Measurements from ENCODE around the gene SIN3A.
"Not testable (repeated sequence)": the region's sequence is repeated elsewhere in the genome, so short reads cannot be mapped to it uniquely, and the experiment has no call there.

Gene SIN3A

DNA sequence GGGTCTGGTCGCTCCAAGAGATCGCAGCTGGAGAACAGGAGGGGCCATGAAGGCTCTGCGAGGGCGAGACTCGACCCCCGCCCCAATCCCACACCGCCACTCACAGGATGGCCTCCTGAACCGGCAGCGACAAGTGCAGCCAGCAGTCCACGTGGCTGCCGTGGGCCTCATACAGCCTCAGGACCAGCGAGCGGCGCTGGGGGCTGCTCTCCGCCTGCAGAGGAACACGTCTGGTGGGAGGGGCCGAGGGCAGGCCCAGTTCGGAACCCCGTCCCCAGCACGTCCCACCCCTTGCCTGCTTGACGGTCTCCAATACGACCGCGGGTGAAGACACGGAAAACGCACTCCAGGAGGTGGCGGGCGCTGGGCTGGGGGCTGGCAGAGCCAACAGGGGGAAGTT lies 95.5 kb downstream of the SIN3A start:
- DNase-seq: no peak

DNA sequence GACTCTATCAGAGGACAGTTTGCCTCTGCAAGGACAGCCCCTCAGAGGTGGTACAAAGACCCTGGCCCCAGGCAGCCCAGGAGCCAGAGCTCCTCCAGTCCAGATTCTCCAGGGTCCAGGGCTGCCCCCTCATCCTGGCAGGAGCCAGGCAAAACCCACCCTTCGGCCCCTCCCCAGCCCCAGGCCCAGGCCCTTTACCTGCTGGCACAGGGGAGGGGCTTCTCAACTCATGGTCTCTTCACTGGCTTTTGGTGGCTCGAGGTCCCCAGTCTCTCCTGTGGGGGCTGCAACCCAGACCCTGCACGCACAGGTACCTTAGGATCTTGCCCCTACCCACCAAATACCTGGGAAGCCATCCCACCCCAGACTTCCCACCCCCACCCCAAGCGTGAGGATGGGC lies 96.1 kb downstream of the SIN3A start:
- DNase-seq: no peak

- DNase-seq: no peak
Measured at GRCh38 chr15:75354454-75354853, 97.0 kb downstream of the SIN3A start.

DNA sequence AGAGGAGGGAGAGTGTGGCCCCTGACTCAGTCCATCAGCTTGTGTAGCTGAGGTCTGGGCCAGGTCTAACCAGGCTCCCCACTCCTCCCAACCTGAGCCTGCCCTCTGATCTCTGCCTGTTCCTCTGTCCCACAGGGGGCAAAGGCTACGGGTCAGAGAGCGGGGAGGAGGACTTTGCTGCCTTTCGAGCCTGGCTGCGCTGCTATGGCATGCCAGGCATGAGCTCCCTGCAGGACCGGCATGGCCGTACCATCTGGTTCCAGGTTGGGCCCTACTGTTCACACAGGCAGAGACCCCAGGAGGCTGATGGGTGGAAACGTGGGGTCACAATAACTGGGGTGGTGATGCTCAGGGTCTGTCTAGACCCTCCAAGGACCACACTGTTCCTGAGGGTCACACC lies 97.9 kb downstream of the SIN3A start:
- no peak for DNase-seq

- no peak for DNase-seq
Measured at GRCh38 chr15:75352186-75353080, 99.1 kb downstream of the SIN3A start.

- DNase-seq: no peak
Measured at GRCh38 chr15:75350601-75351361, 100.7 kb downstream of the SIN3A start.

- DNase-seq: peak in 3 of 5 experiments; percentile 57 to 98 (median 95)
Measured at GRCh38 chr15:75349851-75350588, 101.5 kb downstream of the SIN3A start.

- DNase-seq: not testable (repeated sequence)
Measured at GRCh38 chr15:75349351-75349669, 102.2 kb downstream of the SIN3A start.

DNA sequence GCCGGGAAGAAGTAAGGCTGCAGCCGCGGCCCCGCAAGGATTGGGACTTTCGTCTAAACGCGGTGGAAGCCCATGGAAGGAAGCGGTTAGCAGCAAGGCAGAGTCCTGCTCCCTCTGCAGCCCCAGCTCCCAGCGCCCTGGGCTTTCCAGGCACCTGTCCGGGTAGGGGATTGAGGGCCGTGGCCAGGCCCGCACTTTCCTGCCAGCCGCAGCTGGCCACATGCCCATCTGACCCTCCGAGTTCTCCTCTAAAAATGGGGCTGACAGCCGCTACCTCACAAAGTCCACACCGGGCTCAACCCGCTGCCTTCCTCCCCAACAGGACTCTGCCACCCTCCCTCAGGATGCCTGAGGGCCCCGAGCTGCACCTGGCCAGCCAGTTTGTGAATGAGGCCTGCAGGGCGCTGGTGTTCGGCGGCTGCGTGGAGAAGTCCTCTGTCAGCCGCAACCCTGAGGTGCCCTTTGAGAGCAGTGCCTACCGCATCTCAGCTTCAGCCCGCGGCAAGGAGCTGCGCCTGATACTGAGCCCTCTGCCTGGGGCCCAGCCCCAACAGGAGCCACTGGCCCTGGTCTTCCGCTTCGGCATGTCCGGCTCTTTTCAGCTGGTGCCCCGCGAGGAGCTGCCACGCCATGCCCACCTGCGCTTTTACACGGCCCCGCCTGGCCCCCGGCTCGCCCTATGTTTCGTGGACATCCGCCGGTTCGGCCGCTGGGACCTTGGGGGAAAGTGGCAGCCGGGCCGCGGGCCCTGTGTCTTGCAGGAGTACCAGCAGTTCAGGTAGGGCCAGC lies 102.7 kb downstream of the SIN3A start:
- DNase-seq: no peak

DNA sequence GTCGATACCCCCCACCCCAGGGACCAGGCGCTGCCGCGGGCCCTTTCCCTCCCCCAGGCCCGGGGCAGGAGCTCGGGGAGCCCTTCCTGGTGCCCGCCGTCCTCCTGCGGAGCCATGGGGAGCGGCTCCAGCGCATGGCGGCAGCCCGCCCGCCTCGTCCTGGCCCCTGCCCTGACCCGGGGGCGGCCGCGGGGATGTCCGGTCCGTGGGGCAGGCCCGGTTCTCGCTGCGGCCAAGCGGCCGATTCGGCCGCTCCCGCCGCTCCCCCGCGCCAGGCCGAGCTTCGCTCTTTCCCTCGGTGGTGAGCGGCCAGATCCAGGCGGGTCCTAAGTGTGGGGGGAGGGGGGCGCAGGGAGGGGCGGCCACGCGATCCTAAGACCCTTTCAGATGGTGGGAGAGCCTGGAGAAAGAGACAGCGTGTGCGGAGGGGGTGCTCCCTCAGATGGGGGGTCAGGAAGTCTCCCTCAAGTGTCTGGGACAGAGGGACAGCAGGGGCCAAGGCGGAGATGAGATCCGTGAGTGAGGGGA lies 103.4 kb downstream of the SIN3A start:
- no peak for DNase-seq

DNA sequence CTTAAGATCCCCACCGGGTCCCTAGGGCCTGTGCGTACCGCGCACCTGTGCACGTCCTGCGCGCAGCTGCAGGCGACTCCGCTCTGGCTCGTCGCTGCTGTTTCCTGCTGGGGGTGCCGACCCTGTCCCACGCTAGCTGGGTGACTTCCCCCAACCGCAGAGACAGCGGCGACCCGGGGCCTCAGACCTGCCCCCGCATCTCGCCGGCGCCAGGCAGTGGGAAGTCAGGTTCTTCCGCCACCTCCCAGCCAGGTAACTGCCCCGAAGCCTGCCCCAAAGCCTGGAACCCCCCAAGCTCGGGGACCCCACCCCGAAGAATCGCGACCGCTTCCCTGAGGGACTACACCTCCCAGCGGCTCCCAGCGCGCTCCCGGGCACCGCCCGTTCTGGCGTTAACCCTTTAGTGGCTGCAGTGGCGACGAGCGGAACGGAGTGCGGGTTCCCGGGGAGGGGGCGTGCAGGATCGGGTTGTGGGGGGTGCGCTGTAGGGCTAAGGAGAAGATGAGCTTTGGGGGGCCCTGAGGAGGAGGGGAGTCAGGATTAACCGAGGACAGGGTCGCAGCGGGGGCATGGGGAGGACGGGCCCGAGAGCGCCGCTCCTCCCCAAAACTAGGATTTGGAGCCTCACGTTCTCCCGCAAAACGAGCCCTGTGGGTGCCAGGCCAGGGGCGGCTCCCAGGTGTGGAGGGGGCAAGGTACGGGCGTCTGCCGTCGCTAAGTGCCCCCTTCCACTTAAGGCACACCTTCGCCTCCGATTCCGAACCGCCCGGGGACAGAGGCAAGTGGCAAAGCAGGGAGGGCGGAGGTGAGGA lies 104.1 kb downstream of the SIN3A start:
- peak in 4 of 5 experiments; percentile 22 to 75 (median 48) for DNase-seq

GRCh38 chr15:75346796-75347221 lies 104.7 kb downstream of the SIN3A start, which contains the start of gene NEIL1:
Gene NEIL1, plus strand, starts transcription at chr15:75347039. Its CDS starts 1,867 bp downstream, at chr15:75348906.
- no peak for DNase-seq

DNA sequence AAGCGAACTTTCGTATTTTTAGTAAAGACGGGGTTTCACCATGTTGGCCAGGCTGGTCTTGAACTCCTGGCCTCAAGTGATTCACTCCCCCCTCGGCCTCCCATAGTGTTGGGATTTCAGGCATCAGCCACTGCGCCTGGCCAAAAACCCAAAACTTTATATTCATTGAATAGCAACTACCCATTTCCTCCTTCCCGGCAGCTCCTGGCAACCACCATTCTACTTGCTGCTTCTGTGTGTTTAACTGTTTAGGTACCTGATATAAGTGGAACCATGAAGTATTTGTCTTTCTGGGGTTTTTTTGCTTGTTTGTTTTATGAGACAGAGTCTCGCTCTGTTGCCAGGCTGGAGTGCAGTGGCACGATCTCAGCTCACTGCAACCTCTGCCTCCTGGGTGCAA lies 107.5 kb downstream of the SIN3A start:
- DNase-seq: not testable (repeated sequence)

DNA sequence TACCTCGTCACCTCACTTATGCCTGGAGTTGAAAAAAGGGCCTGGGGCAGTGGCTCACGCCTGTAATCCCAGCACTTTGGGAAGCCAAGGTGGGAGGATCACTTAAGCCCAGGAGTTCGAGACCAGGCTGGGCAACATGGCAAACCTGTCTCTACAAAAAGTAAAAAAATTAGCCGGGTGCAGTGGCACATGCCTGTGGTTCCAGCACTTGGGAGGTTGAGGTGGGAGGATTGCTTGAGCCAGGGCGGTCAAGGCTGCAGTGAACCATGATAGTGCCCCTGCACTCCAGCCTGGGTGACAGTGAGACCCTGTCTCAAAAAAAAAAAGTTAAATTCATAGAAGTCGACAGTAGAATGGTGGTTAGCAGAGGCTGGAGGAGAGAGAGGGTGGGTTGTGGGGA lies 109.3 kb downstream of the SIN3A start:
- DNase-seq: no peak

DNA sequence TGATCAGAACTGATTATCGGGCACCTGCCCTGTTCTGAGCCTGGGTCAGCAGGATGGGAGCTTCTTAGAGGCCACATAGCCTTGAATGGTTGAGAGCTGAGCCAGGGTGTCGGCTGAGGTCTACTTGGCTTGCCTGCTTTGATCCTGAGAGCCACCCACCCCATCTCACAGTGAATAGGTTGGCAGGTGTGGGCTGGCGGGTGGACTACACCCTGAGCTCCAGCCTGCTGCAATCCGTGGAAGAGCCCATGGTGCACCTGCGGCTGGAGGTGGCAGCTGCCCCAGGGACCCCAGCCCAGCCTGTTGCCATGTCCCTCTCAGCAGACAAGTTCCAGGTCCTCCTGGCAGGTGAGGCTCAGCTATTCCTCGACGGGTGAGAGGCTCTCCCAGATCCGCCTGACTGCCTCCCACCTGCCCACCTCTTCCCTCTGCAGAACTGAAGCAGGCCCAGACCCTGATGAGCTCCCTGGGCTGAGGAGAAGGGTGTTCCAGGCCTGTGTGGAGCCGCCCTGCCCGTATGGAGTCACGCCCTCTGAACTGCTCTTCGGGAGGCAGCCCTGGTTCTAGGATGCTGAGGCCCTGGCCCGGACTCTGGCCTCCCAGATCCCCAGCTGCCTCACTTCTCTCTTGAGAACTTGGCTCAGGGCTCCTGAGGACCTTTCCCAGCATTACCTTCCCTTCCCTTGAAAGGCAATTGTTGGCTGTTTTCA lies 111.8 kb downstream of the SIN3A start:
- DNase-seq: no peak

GRCh38 chr15:75338661-75339240 lies 112.7 kb downstream of the SIN3A start:
- no peak for DNase-seq

GRCh38 chr15:75335705-75336355 lies 115.7 kb downstream of the SIN3A start, which contains the start of gene COMMD4:
Gene COMMD4, plus strand, starts transcription at chr15:75336063. Its CDS starts 27 bp downstream, at chr15:75336090.
- DNase-seq: peak; percentile 30 to 89 (median 56)

GRCh38 chr15:75335313-75335704 lies 116.2 kb downstream of the SIN3A start:
- no peak for DNase-seq
